ENCODE results near the gene PIH1D2. TPM values are rescaled to one million over a fixed set of nuclear protein-coding genes. Genes with fewer than 3 reads are reported as not detected.
"Not testable (repeated sequence)": the region's sequence is repeated elsewhere in the genome, so short reads cannot be mapped to it uniquely, and the experiment has no call there.

PIH1D2 gene
- total RNA-seq, 4 donors from 2014 or later = 1.8 to 4.2 (median 3.2) TPM

DNA sequence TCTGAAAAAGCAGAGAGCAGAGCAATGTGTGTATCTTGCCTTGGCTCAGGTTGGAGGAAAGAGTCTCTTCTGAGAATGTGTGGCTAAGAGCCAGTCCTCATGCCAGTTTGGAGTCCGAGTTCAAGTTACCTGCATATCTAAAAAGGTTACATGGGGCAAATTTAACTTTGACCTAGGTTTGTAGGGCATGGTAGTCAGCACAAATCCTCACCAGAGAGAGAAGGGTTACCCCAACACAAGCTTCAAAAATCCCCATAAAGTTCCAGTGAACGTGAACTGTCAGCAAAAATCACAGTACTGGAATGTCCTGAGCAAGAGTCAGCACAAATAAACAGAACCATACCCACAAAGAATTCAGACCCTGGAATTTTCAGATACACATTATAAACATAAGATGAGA lies 26.6 kb upstream of the PIH1D2 start:
- Histone ChIP-seq H3K4me3 (no peak overlapping the region), H3K4me1 (no peaks in the 10 kb centered on the region), H3K9me3 (no peaks in the 10 kb centered on the region), H3K27ac (no peak overlapping the region), H3K27me3 (no peaks in the 10 kb centered on the region), H3K36me3 (peaks cover 0 to 42% of the 10 kb centered on the region in 2 donors)
- WGBS, 2 donors (ENCODE audit: low coverage in 1 of 2) = 30 to 40% methylated on average over 2 of the region's 2 CpGs
- TF ChIP-seq EP300 (IDR thresholded peaks at IDR 0.05) (no peak), POLR2A (IDR thresholded peaks at IDR 0.05) (no peak), POLR2AphosphoS5 (IDR thresholded peaks at IDR 0.05) (no peak)
- TF ChIP-seq, protein P1, sequence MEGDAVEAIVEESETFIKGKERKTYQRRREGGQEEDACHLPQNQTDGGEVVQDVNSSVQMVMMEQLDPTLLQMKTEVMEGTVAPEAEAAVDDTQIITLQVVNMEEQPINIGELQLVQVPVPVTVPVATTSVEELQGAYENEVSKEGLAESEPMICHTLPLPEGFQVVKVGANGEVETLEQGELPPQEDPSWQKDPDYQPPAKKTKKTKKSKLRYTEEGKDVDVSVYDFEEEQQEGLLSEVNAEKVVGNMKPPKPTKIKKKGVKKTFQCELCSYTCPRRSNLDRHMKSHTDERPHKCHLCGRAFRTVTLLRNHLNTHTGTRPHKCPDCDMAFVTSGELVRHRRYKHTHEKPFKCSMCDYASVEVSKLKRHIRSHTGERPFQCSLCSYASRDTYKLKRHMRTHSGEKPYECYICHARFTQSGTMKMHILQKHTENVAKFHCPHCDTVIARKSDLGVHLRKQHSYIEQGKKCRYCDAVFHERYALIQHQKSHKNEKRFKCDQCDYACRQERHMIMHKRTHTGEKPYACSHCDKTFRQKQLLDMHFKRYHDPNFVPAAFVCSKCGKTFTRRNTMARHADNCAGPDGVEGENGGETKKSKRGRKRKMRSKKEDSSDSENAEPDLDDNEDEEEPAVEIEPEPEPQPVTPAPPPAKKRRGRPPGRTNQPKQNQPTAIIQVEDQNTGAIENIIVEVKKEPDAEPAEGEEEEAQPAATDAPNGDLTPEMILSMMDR (IDR thresholded peaks at IDR 0.05) = no peak
- no peak for ATAC-seq

GRCh38 chr11:112097734-112098528 lies 24.1 kb upstream of the PIH1D2 start:
- WGBS, 2 donors (ENCODE audit: low coverage in 1 of 2) = 86 to 92% methylated on average over 5 to 6 of the region's 11 CpGs
- TF ChIP-seq EP300 (IDR thresholded peaks at IDR 0.05) = no peak
- TF ChIP-seq POLR2AphosphoS5 (IDR thresholded peaks at IDR 0.05) = no peak
- TF ChIP-seq, protein P1 (IDR thresholded peaks at IDR 0.05) = no peak
- TF ChIP-seq POLR2A (IDR thresholded peaks at IDR 0.05) = no peak
- Histone ChIP-seq H3K4me1 (no peaks in the 10 kb centered on the region), H3K27me3 (no peaks in the 10 kb centered on the region), H3K9me3 (no peaks in the 10 kb centered on the region), H3K27ac (no peak overlapping the region), H3K4me3 (no peak overlapping the region), H3K36me3 (peaks cover 0 to 67% of the 10 kb centered on the region in 2 donors)
- ATAC-seq = no peak

DNA sequence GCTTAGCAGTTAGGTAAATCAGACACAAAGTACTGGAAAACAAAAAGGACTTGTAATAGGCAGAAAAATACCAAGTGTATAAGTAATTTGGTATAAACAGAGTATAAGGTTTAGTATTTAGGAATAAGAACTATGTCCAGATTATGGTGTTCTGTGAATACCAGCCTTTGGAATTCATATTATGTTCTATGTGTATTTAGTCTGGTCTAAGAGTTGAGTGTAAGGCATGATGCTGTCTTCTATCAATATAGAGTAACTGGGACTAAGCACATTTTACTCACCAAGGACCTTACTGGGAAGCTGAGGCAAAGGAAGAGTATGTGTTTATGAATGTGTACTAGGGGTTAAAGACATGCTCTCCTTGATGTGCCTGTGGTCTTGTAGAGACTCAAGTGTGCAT lies 22.4 kb upstream of the PIH1D2 start:
- no peak for ATAC-seq
- Histone ChIP-seq H3K36me3 (peaks cover 0 to 84% of the 10 kb centered on the region in 2 donors), H3K27ac (no peak overlapping the region), H3K27me3 (no peaks in the 10 kb centered on the region), H3K9me3 (no peaks in the 10 kb centered on the region), H3K4me3 (no peak overlapping the region), H3K4me1 (no peaks in the 10 kb centered on the region)
- TF ChIP-seq, protein P1 (IDR thresholded peaks at IDR 0.05) = no peak
- TF ChIP-seq POLR2A (IDR thresholded peaks at IDR 0.05) (no peak), EP300 (IDR thresholded peaks at IDR 0.05) (no peak), POLR2AphosphoS5 (IDR thresholded peaks at IDR 0.05) (no peak)

GRCh38 chr11:112095302-112095701 lies 21.5 kb upstream of the PIH1D2 start:
- not testable (repeated sequence) for ATAC-seq, H3K27me3 ChIP-seq, H3K27ac ChIP-seq, H3K4me3 ChIP-seq, H3K9me3 ChIP-seq, H3K4me1 ChIP-seq
- 100% methylated on average over 2 of the region's 2 CpGs for WGBS, 2 donors (ENCODE audit: low coverage in 1 of 2)
- H3K36me3 ChIP-seq = peaks cover 0 to 93% of the 10 kb centered on the region in 2 donors

- H3K27me3 ChIP-seq = no peaks in the 10 kb centered on the region
- peaks cover 6 to 52% (median 20%) of the 10 kb centered on the region in 3 donors for H3K4me1 ChIP-seq
- peak overlapping the region; percentile 59 to 90 (median 81) for H3K27ac ChIP-seq
- 4 to 44% methylated on average over 3 to 4 of the region's 10 CpGs for WGBS, 2 donors (ENCODE audit: low coverage in 1 of 2)
- no peak for ATAC-seq
- TF ChIP-seq, protein P1 (IDR thresholded peaks at IDR 0.05) = no peak
- no peak for TF ChIP-seq POLR2A (IDR thresholded peaks at IDR 0.05)
- TF ChIP-seq EP300 (IDR thresholded peaks at IDR 0.05) = no peak
- no peak for TF ChIP-seq POLR2AphosphoS5 (IDR thresholded peaks at IDR 0.05)
- H3K4me3 ChIP-seq = peak overlapping the region; percentile 82 to 87
- H3K36me3 ChIP-seq = peaks cover 0 to 75% of the 10 kb centered on the region in 2 donors
- no peaks in the 10 kb centered on the region for H3K9me3 ChIP-seq
Observed at GRCh38 chr11:112087212-112087611, 13.4 kb upstream of the PIH1D2 start.
